WTC11 (cell line): ENCODE data around the gene TBC1D22A.

Experiments used
- CTCF ChIP-seq: fragments of 200-600 bp; IDR thresholded peaks from 2 replicates; pipeline ENCODE4 v1.8.0; 2022; ENCODE audit warnings: antibody characterized with exemption
- GABPB1 ChIP-seq: sonication (generic); formaldehyde crosslinking; IDR thresholded peaks from 2 replicates; pipeline ENCODE4 v1.8.1; 2023; ENCODE audit warnings: mild to moderate bottlenecking, missing genetic modification reagents
- SP1 ChIP-seq: sonication (generic); formaldehyde crosslinking; conservative IDR thresholded peaks from 2 replicates; pipeline ENCODE4 v1.8.1; 2022; ENCODE audit warnings: missing genetic modification reagents
- TCF7 ChIP-seq: sonication (generic); formaldehyde crosslinking; IDR thresholded peaks from 2 replicates; pipeline ENCODE4 v1.8.0; 2022; ENCODE audit warnings: mild to moderate bottlenecking, low read depth, missing genetic modification reagents, moderate library complexity
- USF1 ChIP-seq: sonication (generic); formaldehyde crosslinking; IDR thresholded peaks from 2 replicates; pipeline ENCODE4 v1.8.0; 2022; ENCODE audit warnings: mild to moderate bottlenecking, missing genetic modification reagents
- ZNF232 ChIP-seq: sonication (generic); formaldehyde crosslinking; IDR thresholded peaks from 2 replicates; pipeline ENCODE4 v1.8.0; 2022; ENCODE audit warnings: mild to moderate bottlenecking, missing genetic modification reagents

GRCh38 chr22:47083379-47083986 is 321.0 kb downstream of the TBC1D22A start:
- TF ChIP-seq CTCF, result no peak
- no peak for TF ChIP-seq SP1 (CRISPR knock-in tag)
- TF ChIP-seq ZNF232 (CRISPR knock-in tag), result no peak
- no peak for TF ChIP-seq USF1 (CRISPR knock-in tag)
- no peak for TF ChIP-seq TCF7
- TF ChIP-seq GABPB1 (CRISPR knock-in tag), result no peak
